ENCODE data around the gene GNG2.

The GNG2 gene

GRCh38 chr14:51884086-51884927 is 23.9 kb downstream of the GNG2 start:
- no peak for DNase-seq (ENCODE audit: low read depth in 3 of 3, low spot score in 1 of 3)

- DNase-seq (ENCODE audit: low read depth in 3 of 3, low spot score in 1 of 3) = no peak
Measured at GRCh38 chr14:51889851-51890250, 29.4 kb downstream of the GNG2 start.

GRCh38 chr14:51894250-51894649 is 33.8 kb downstream of the GNG2 start:
- no peak for DNase-seq (ENCODE audit: low read depth in 3 of 3, low spot score in 1 of 3)

GRCh38 chr14:51895375-51895774 is 35.0 kb downstream of the GNG2 start:
- no peak for DNase-seq (ENCODE audit: low read depth in 3 of 3, low spot score in 1 of 3)

- DNase-seq (ENCODE audit: low read depth in 3 of 3, low spot score in 1 of 3) = no peak
Measured at GRCh38 chr14:51897791-51898355, 37.5 kb downstream of the GNG2 start.

- no peak for DNase-seq (ENCODE audit: low read depth in 3 of 3, low spot score in 1 of 3)
Measured at GRCh38 chr14:51901475-51902024, 41.1 kb downstream of the GNG2 start.

- peak; percentile 14 to 30 (median 24) for DNase-seq (ENCODE audit: low read depth in 3 of 3, low spot score in 1 of 3)
Measured at GRCh38 chr14:51905656-51906121, 45.3 kb downstream of the GNG2 start.

GRCh38 chr14:51908086-51908485 is 47.7 kb downstream of the GNG2 start:
- no peak for DNase-seq (ENCODE audit: low read depth in 3 of 3, low spot score in 1 of 3)

GRCh38 chr14:51912112-51912786 is 51.8 kb downstream of the GNG2 start:
- DNase-seq (ENCODE audit: low read depth in 3 of 3, low spot score in 1 of 3) = no peak

GRCh38 chr14:51914310-51914709 is 53.9 kb downstream of the GNG2 start:
- DNase-seq (ENCODE audit: low read depth in 3 of 3, low spot score in 1 of 3) = no peak

- no peak for DNase-seq (ENCODE audit: low read depth in 3 of 3, low spot score in 1 of 3)
Measured at GRCh38 chr14:51917193-51917592, 56.8 kb downstream of the GNG2 start.

GRCh38 chr14:51921026-51921425 is 60.6 kb downstream of the GNG2 start:
- DNase-seq (ENCODE audit: low read depth in 3 of 3, low spot score in 1 of 3) = no peak

- DNase-seq (ENCODE audit: low read depth in 3 of 3, low spot score in 1 of 3) = no peak
Measured at GRCh38 chr14:51922624-51923023, 62.2 kb downstream of the GNG2 start.

- DNase-seq (ENCODE audit: low read depth in 3 of 3, low spot score in 1 of 3) = no peak
Measured at GRCh38 chr14:51924600-51924999, 64.2 kb downstream of the GNG2 start.

GRCh38 chr14:51925980-51926379 is 65.6 kb downstream of the GNG2 start:
- no peak for DNase-seq (ENCODE audit: low read depth in 3 of 3, low spot score in 1 of 3)

GRCh38 chr14:51926449-51926848 is 66.0 kb downstream of the GNG2 start:
- DNase-seq (ENCODE audit: low read depth in 3 of 3, low spot score in 1 of 3) = no peak

GRCh38 chr14:51928568-51928967 is 68.2 kb downstream of the GNG2 start:
- no peak for DNase-seq (ENCODE audit: low read depth in 3 of 3, low spot score in 1 of 3)

GRCh38 chr14:51929166-51929565 is 68.8 kb downstream of the GNG2 start:
- no peak for DNase-seq (ENCODE audit: low read depth in 3 of 3, low spot score in 1 of 3)

- no peak for DNase-seq (ENCODE audit: low read depth in 3 of 3, low spot score in 1 of 3)
Measured at GRCh38 chr14:51929910-51930682, 69.7 kb downstream of the GNG2 start.

- no peak for DNase-seq (ENCODE audit: low read depth in 3 of 3, low spot score in 1 of 3)
Measured at GRCh38 chr14:51931308-51931707, 70.9 kb downstream of the GNG2 start.

GRCh38 chr14:51933191-51933590 is 72.8 kb downstream of the GNG2 start:
- no peak for DNase-seq (ENCODE audit: low read depth in 3 of 3, low spot score in 1 of 3)

Data from stimulated activated CD4-positive, alpha-beta T cell treated with anti-CD3 and anti-CD28 coated beads, TNF-alpha, amount 100 ng/mL, for 1 hour (primary cell).